Sigmoid colon (tissue), 4 donors: ENCODE data around the gene NUP58.

Experiments used
- CTCF ChIP-seq, 4 experiments: fragments of 450-650 bp in 3 of 4; fragments of 200-600 bp in 1 of 4; IDR thresholded peaks; one replicate each; pipeline ENCODE4 v1.5.1; 2016 to 2019; ENCODE audit warnings: antibody characterized with exemption in 4 of 4, mild to moderate bottlenecking in 3 of 4, moderate library complexity in 2 of 4
- EP300 ChIP-seq, 4 donors: sonication (generic); formaldehyde crosslinking; IDR thresholded peaks; one replicate each; pipeline ENCODE4 v1.6.1; 2017; ENCODE audit warnings: antibody characterized with exemption in 4 of 4

- TF ChIP-seq CTCF (IDR thresholded peaks at IDR 0.05) (no peak), EP300 (IDR thresholded peaks at IDR 0.05) (no peak)
Measured at GRCh38 chr13:25276748-25277147, 24.7 kb upstream of the NUP58 start.
